Fibroblast of lung (primary cell): ENCODE measurements around the gene IRF2. TPM values are rescaled to one million over a fixed set of nuclear protein-coding genes. Genes with fewer than 3 reads are reported as not detected.

ENCODE experiments used
- DNase-seq, 2 donors: peaks; one replicate each; pipeline versions ENCODE4 v3.0.0 to v3.0.0-alpha.2; 2010; ENCODE audit warnings: low read depth in 2 of 2
- H2AFZ ChIP-seq: 2 replicates; pipeline ENCODE4 v1.5.1; 2012; ENCODE audit warnings: low read length, control low read depth, inconsistent platforms
- H3K27ac ChIP-seq: 2 replicates; pipeline ENCODE4 v1.5.1; 2011; ENCODE audit warnings: low read length, control low read depth; ENCODE audit not compliant: insufficient read depth
- H3K27me3 ChIP-seq: 2 replicates; pipeline ENCODE4 v1.5.1; 2011; ENCODE audit warnings: mild to moderate bottlenecking, low read length; ENCODE audit not compliant: control insufficient read depth, insufficient read depth
- H3K36me3 ChIP-seq: 2 replicates; pipeline ENCODE4 v1.5.1; 2011; ENCODE audit warnings: low read length; ENCODE audit not compliant: control insufficient read depth, insufficient read depth
- H3K4me1 ChIP-seq: 2 replicates; pipeline ENCODE4 v1.5.1; 2011; ENCODE audit warnings: low read length; ENCODE audit not compliant: control insufficient read depth, insufficient read depth; ENCODE audit errors: extremely low read depth
- H3K4me2 ChIP-seq: 2 replicates; pipeline ENCODE4 v1.5.1; 2011; ENCODE audit warnings: low read length, control low read depth; ENCODE audit not compliant: insufficient read depth; ENCODE audit errors: extremely low read depth
- H3K4me3 ChIP-seq, 4 experiments: fragments of 200-600 bp in 1 of 4; sonication (generic) in 1 of 4; replicated peaks in 1 of 4; 2 replicates each; pipeline ENCODE4 v1.5.1; 2011 to 2016; ENCODE audit warnings: low read length in 4 of 4, low read depth in 3 of 4, mild to moderate bottlenecking in 3 of 4, control low read depth in 2 of 4, inconsistent platforms in 1 of 4, mixed read lengths in 1 of 4; ENCODE audit not compliant: insufficient read depth in 1 of 4; ENCODE audit errors: control extremely low read depth in 1 of 4
- H3K79me2 ChIP-seq: 2 replicates; pipeline ENCODE4 v1.5.1; 2012; ENCODE audit warnings: mild to moderate bottlenecking, low read length, inconsistent platforms; ENCODE audit not compliant: control insufficient read depth, insufficient read depth
- H3K9ac ChIP-seq: 2 replicates; pipeline ENCODE4 v1.5.1; 2011; ENCODE audit warnings: mild to moderate bottlenecking, low read length, control low read depth; ENCODE audit not compliant: insufficient read depth
- H3K9me3 ChIP-seq: 2 replicates; pipeline ENCODE4 v1.5.1; 2012; ENCODE audit warnings: low read depth, low read length; ENCODE audit not compliant: control insufficient read depth, insufficient read depth
- H4K20me1 ChIP-seq: 2 replicates; pipeline ENCODE4 v1.5.1; 2011; ENCODE audit warnings: low read length; ENCODE audit not compliant: control insufficient read depth, insufficient read depth; ENCODE audit errors: extremely low read depth
- CTCF ChIP-seq, 2 donors: IDR thresholded peaks in 1 of 2; conservative IDR thresholded peaks in 1 of 2; 1 replicate in 1 of 2; 2 replicates in 1 of 2; pipeline ENCODE4 v1.5.1; 2011 to 2012; ENCODE audit warnings: low read length in 2 of 2, control low read depth in 1 of 2, inconsistent platforms in 1 of 2, low read depth in 1 of 2, mild to moderate bottlenecking in 1 of 2
- EZH2 ChIP-seq: IDR thresholded peaks from 2 replicates; pipeline ENCODE4 v1.5.1; 2012; ENCODE audit warnings: low read length, control low read depth, mild to moderate bottlenecking; ENCODE audit errors: missing control alignments
- polyA plus RNA-seq, 2 donors: library from polyadenylated mRNA; depleted of rRNA in 1 of 2; stranded (reverse) in 1 of 2; unstranded in 1 of 2; fragments of >200 nt; gene quantifications; 2 replicates each; pipeline ENCODE4 v1.2.1, GENCODE V29; 2011 to 2012; ENCODE audit warnings: missing spikeins in 1 of 2
- total RNA-seq: library from RNA; depleted of rRNA; stranded (reverse); fragments of >200 nt; gene quantifications from 2 replicates; pipeline ENCODE4 v1.2.1, GENCODE V29; 2014

Gene IRF2
- total and polyA plus RNA-seq, 2 donors (not counting 1 experiment from before 2014, with no cell fraction given), result 30.9 to 42.3 TPM

DNA sequence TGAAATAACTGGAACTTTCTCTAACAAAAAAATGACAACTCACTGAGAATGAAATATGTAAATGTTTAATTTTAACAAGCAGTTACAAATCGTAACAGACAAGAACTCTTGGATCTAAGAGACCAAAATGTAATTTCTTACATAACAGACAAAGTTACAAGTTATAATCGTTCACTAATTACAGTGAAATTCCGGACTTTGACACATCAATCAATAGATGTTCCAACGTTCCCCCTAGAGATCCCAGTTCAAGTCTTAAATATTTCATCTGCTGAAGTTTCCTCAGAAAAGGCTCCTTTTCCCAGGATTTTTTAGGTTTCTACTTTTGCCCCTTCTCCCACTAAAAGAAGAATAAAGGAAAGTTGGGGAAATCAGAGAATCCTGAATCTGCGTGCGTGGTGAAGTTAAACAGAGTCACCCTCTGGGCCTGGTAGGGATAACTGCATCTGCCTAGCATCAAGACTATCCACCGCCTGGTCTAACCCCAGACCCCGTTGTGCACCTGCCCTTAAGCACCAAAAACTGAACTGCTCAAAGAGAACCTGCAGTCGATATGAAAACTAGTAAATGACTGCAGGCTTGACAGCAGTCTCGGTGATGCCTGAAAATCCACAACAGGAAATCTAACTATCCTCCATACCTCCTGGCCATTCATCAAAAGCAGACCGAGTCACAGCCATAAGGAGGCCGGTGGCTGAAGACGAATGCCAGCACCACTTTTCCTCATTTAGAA, 2.3 kb downstream of the IRF2 start:
- H3K36me3 ChIP-seq, result peaks cover 1% of the 10 kb centered on the region
- DNase-seq, result peak in 1 of 2 donors; percentile 40
- TF ChIP-seq CTCF (conservative IDR thresholded peaks at IDR 0.05 in 1 of 2, IDR thresholded peaks at IDR 0.05 in 1 of 2; ENCODE audit: low read depth in 1 of 2, low read length in 2 of 2), result no peak
- TF ChIP-seq EZH2, result no peak
- peak overlapping the region; percentile 86 for H3K9ac ChIP-seq
- H3K4me1 ChIP-seq, result no peaks in the 10 kb centered on the region
- no peaks in the 10 kb centered on the region for H4K20me1 ChIP-seq
- no peaks in the 10 kb centered on the region for H3K9me3 ChIP-seq
- H3K27ac ChIP-seq, result peak overlapping the region; percentile 73
- peak overlapping the region; percentile 36 for H2AFZ ChIP-seq
- peak overlapping the region; percentile 95 for H3K4me2 ChIP-seq
- peaks cover 73% of the 10 kb centered on the region for H3K79me2 ChIP-seq
- H3K4me3 ChIP-seq, result peak overlapping the region; percentile 63 to 99 (median 72)
- H3K27me3 ChIP-seq, result no peaks in the 10 kb centered on the region

DNA sequence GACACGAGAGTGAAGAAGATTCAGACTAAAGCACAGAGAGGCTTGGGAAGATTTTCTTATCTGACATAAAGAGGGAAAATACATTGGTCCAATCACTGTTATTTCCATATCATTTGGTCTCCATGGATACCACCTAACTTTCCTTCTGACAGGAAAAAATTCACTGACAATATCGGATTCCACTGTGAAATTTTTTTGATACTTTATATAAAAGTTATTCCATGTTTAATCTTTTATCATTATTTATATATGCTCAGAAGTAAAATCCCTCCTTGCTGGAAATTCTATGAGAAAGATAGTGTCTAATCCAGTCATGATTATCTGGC, 3.6 kb downstream of the IRF2 start:
- DNase-seq, result no peak
- Histone ChIP-seq H3K4me2 (no peak overlapping the region), H4K20me1 (no peaks in the 10 kb centered on the region), H3K27ac (no peak overlapping the region), H3K4me1 (no peaks in the 10 kb centered on the region), H3K27me3 (no peaks in the 10 kb centered on the region), H3K79me2 (peaks cover 81% of the 10 kb centered on the region), H2AFZ (no peak overlapping the region), H3K9me3 (no peaks in the 10 kb centered on the region), H3K4me3 (no peak overlapping the region), H3K36me3 (peaks cover 1% of the 10 kb centered on the region), H3K9ac (no peak overlapping the region)
- TF ChIP-seq CTCF (conservative IDR thresholded peaks at IDR 0.05 in 1 of 2, IDR thresholded peaks at IDR 0.05 in 1 of 2; ENCODE audit: low read depth in 1 of 2, low read length in 2 of 2) (no peak), EZH2 (no peak)

GRCh38 chr4:184466634-184467033, 7.7 kb downstream of the IRF2 start:
- peaks cover 62% of the 10 kb centered on the region for H3K79me2 ChIP-seq
- H3K4me3 ChIP-seq, result no peak overlapping the region
- H3K4me2 ChIP-seq, result no peak overlapping the region
- H3K27ac ChIP-seq, result no peak overlapping the region
- DNase-seq, result no peak
- no peak for TF ChIP-seq EZH2
- TF ChIP-seq CTCF (conservative IDR thresholded peaks at IDR 0.05 in 1 of 2, IDR thresholded peaks at IDR 0.05 in 1 of 2; ENCODE audit: low read depth in 1 of 2, low read length in 2 of 2), result no peak
- no peaks in the 10 kb centered on the region for H3K4me1 ChIP-seq
- no peaks in the 10 kb centered on the region for H3K27me3 ChIP-seq
- H2AFZ ChIP-seq, result no peak overlapping the region
- no peaks in the 10 kb centered on the region for H3K9me3 ChIP-seq
- H4K20me1 ChIP-seq, result no peaks in the 10 kb centered on the region
- H3K36me3 ChIP-seq, result peaks cover 1% of the 10 kb centered on the region
- H3K9ac ChIP-seq, result no peak overlapping the region
